Suprapubic skin (tissue), 4 donors: ENCODE results near the gene PLCG2.

Source experiments
- CTCF ChIP-seq, 2 donors: fragments of 200-600 bp in 1 of 2; fragments of 450-650 bp in 1 of 2; sonication (generic) in 1 of 2; IDR thresholded peaks; one replicate each; pipeline ENCODE4 v1.5.1; 2016 to 2019; ENCODE audit warnings: antibody characterized with exemption in 2 of 2, mild to moderate bottlenecking in 1 of 2, moderate library complexity in 1 of 2
- EP300 ChIP-seq: sonication (generic); formaldehyde crosslinking; IDR thresholded peaks from one replicate; pipeline ENCODE4 v1.6.1; 2017; ENCODE audit warnings: antibody characterized with exemption
- POLR2A ChIP-seq, 2 donors: fragments of 450-650 bp; IDR thresholded peaks; one replicate each; pipeline ENCODE4 v1.6.1; 2017; ENCODE audit warnings: antibody characterized with exemption in 2 of 2, mild to moderate bottlenecking in 2 of 2, moderate library complexity in 2 of 2
- POLR2AphosphoS5 ChIP-seq, 3 donors: sonication (generic); formaldehyde crosslinking; IDR thresholded peaks; one replicate each; pipeline ENCODE4 v1.6.1; 2017; ENCODE audit warnings: antibody characterized with exemption in 3 of 3

GRCh38 chr16:81746566-81746965 lies 32.5 kb upstream of the PLCG2 start:
- TF ChIP-seq CTCF (IDR thresholded peaks at IDR 0.05) = no peak
- TF ChIP-seq POLR2AphosphoS5 (IDR thresholded peaks at IDR 0.05) = no peak
- TF ChIP-seq POLR2A (IDR thresholded peaks at IDR 0.05) = no peak
- TF ChIP-seq EP300 = no peak
